HPDE6-E6E7 (cell line): Measurements from ENCODE around the gene ENGASE.
A peak's percentile ranks its signal among the peaks of the same experiment; 100 is the strongest.
"Not testable (repeated sequence)": the region's sequence is repeated elsewhere in the genome, so short reads cannot be mapped to it uniquely, and the experiment has no call there.

Source experiments
- DNase-seq: peaks from one replicate; pipeline ENCODE4 v3.0.0; 2011; ENCODE audit warnings: missing footprints; ENCODE audit errors: extremely low spot score

ENGASE gene, protein sequence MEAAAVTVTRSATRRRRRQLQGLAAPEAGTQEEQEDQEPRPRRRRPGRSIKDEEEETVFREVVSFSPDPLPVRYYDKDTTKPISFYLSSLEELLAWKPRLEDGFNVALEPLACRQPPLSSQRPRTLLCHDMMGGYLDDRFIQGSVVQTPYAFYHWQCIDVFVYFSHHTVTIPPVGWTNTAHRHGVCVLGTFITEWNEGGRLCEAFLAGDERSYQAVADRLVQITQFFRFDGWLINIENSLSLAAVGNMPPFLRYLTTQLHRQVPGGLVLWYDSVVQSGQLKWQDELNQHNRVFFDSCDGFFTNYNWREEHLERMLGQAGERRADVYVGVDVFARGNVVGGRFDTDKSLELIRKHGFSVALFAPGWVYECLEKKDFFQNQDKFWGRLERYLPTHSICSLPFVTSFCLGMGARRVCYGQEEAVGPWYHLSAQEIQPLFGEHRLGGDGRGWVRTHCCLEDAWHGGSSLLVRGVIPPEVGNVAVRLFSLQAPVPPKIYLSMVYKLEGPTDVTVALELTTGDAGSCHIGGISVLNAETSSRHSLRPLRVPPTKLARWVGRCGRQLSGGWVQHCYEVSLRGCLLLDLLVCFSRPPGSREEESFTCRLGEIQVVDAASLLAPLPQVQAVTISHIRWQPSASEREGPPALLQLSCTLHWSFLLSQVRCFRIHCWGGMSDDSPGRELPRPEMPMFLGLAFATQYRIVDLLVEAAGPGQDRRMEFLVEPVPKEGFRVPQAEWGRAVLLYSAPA

DNA sequence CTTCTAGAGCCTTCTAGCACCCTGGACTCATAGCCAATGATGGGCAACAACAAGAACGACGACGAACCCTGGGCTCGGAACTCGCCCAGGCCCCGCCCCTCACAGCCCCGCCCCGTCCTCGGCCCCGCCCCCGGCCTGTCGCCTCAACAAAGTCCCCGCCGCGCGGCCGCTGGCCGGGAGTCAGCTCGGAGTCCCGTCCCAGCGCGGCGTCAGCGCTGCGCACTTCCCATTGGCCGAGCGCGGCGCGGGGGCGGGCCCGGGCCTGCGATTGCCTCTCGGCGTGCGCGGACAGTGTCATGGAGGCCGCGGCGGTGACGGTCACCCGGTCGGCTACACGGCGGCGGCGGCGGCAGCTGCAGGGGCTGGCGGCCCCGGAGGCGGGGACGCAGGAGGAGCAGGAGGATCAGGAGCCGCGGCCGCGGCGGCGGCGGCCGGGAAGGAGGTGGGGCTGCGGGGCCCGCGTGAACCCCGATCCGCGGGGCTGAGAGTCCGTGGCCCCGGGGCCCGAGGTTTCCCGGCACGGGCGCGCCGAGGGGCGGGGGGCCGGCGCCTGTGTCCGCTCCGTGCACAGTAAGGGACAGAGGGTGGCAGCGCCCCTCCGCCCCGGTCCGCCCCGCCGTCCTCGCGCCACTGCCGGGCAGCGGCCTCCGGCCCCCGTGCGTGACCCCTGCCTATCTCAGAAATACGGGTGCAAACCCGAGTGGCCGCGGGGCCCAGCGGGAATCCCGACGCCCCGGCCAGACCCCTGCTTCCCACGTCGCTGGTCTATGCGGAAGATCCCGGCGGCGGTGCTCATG is at the start of gene ENGASE:
TSS of gene ENGASE (plus strand) at position 176 of the 797 bp plus-strand sequence. CDS start at position 297, 121 bp downstream.
- DNase-seq: peak; percentile 97

DNA sequence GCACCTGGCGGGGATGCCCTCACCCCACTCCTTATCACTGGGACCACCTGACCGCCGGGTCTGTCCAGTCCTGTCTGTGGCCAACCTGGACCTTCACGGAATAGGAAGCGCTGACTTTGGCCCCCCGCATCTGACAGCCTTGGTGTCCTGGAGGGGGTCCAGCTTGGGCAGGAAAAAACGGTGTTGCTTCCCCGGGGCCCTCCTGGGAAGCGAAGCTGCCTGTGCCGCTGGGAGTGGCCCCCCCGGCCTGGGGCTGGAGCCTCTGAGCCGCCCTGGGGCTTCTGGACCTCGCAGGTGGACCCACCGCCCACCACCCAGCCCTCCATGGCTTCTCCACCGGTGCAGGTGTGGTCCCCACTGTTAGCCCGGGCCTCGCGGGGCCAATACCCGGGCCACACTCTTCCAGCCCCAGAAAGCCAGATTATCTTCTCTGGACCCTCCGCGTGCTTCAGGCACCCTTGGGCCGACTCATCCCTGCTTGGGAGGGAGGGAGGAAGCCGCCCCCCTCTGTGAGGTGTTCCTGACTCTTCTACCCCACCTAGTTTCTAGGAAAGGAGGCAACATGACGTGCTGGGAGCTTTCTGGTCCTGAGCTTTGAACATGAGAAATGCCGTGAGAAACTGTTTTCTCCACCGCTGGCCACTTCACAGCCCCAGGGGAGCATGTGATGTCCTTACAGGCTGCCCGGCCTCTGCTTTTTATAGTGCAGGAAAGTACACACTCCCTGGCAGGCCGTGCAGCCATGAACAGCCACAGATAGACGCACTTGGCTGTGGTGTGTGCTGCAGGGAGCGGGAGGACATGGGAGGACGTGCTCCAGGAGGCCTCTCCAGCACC is 49.5 kb upstream of the ENGASE start:
- DNase-seq: no peak

DNA sequence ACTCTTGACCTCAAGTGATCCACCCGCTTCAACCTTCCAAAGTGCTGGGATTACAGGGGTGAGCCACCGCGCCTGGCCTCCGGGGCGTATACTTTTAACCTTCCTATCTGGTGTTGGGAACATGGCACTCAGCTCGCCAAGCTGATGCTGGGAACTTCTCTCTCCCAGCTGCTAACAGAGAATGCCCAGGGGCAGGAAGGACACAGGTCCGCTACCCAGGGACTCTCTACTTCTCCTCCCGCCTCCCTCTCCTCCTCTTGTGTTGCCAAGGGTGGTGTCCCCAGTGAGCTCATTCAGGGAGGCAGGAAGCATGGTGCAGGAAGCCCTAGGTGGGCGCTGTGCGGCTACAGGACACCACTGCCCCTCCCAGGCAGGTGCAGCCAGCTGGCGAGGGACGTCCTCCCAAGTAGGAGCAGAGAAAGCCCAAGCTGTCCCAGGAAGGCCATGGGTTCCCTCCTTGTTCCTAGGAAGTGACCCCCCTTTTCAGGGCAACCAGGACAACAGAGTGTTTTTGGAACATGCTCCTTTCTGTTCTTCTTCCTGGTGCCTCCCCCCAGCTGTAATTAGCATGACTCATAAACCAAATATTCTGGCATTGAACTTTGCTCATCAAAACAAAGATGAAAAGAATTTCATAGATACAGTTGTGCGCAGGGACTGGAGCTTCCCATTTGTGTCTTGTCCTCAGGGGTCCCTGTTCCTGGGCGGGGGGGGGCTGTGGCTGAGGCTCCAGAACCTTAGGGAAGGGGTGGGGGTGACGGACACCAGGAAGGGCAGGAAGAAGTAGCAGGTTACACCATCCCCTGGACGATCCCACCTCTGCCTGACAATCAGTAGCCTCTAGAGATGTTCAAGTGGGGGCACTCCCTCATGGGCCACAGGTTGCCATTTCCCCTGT is 48.0 kb upstream of the ENGASE start:
- peak; percentile 46 for DNase-seq

DNA sequence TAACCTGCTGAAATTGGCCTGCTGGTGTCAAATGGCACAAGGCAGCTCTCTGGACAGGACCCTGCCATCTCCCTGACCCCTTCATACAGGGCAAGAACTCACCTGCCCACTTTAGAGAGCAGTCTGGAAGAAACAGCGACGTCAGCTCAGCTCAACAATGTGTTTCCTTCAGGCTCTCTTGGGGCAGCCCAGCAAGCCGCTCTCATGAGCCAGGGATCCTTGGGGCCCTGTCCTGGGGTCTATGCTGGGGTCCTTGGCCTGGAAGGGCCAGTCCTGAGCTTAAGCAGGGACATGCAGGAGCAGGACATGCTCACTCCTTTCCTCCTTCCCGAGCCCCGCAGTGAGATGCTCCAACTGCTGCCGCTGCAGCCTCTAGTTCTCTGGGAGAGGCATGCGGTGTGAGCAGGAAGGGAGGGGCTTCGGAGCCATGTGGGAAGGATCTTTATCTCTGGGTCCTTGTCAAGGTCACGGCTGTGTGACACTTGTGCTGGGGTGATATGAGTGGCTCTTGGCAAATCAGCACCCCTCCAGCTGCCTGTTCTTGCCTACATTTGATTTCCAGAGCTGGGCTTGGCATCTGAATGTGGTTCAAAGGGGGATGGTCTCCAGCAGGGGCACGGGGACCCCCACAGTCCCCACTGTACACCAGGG is 47.2 kb upstream of the ENGASE start:
- no peak for DNase-seq

DNA sequence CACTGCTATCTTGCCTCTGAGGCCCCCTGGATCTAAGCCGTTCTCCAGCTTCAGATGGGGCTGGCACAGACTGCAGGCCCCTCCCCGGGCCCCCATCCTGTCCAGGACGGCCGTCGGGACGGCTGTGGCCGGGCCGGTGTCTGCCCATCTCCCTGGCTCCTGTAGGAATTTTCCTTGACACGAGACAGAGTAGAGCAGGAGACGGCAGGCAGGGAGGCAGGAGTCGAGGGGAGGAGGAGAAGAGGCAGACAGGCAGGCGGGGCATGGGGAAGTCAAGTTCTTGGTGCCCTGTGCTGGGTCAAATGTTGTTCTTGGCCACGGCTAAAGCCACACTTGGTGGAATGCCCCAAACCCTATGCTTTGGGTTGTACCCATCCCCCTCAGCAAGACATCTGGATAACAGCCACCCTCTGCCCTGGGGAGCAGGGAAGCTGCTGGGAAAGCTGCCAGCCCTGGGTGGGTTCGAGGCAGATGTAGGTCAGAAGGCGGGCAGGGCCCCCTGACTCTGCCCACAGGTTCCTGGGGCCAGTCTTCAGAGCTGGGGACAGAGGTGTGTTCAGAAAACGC is 46.6 kb upstream of the ENGASE start:
- DNase-seq: no peak

DNA sequence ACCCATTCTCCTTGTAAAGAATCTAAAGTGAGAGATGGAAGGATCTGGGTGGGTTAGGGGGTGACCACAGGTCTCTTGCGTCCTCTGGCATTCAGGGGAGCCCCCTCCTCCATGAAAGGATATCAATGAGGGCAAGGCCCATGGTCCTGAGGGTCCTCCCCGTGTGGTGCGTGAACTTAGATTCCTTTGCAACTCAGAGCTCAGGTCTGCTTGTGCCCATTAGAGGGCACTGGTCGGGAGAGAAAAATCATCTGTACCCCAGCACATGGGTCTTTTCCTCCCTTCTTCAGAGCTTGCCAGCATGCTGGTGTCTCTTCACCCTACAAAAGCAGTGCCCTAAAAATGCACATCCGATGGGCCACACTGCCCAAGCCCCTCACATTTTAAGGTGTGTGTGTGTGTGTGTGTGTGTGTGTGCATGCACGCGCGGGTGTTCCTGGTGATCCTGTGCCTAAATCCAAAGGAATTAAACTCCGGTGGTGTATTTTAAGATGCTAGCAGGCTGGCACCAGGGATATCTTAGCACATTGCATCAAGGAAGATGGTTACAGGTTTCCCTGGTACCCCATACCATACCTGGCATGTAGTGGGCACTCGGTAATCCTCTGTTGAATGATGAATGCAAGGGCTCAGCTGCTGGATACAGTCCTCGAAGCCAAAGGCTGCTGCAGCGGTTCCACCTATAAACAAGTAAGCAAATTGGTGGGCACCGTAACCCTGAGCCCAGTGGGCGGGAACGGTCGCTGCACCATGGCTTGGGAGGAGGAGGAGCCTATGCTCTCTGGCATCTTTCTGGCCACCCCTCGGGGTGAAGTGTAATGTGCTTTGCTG is 45.9 kb upstream of the ENGASE start:
- no peak for DNase-seq

DNA sequence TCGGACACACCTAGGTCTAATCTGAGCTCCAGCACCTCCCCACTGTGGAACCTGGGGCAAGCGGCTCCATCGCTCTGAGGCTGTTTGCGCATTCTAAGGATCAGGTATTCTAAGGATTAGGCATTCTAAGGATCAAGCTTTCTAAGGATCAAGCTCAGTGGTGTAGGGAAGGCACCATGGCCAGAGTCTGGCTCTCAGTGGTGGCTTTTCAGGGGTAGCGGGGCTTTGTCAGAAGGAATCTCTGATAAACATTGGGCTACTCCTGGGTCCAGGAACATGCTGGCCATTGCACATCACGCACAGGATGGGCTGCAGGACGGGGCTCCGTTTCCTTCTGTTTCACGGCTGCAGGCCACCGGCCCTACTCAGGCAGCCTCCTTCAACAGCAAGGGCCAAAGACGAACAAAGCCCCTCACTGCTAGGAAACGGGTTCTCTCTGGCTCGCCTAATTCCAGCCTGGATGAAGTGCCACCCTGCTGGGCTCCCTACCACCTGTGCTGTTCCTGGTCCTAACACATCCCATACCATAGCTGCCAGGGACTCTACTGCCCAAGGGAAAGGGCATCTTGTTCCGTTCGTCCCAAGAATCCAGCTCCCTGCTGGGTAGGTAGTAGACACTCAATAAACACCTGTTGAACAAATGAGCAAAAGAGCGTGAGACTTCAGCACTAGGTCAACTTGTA is 45.2 kb upstream of the ENGASE start:
- no peak for DNase-seq

DNA sequence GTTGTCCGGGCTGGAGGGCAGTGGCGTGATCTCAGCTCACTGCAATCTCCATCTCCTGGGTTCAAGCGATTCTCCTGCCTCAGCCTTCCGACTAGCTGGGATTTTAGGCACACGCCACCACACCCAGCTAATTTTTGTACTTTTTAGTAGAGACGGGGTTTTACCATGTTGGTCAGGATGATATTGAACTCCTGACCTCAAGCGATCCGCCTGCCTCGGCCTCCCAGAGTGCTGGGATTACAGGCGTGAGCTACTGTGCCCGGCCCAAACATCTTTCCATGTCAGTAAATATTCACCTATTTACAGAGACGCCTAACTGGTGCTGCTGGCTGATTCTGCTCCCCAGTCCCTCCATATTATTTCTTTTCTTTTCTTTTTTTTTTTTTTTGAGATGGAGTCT is 44.0 kb upstream of the ENGASE start:
- not testable (repeated sequence) for DNase-seq

DNA sequence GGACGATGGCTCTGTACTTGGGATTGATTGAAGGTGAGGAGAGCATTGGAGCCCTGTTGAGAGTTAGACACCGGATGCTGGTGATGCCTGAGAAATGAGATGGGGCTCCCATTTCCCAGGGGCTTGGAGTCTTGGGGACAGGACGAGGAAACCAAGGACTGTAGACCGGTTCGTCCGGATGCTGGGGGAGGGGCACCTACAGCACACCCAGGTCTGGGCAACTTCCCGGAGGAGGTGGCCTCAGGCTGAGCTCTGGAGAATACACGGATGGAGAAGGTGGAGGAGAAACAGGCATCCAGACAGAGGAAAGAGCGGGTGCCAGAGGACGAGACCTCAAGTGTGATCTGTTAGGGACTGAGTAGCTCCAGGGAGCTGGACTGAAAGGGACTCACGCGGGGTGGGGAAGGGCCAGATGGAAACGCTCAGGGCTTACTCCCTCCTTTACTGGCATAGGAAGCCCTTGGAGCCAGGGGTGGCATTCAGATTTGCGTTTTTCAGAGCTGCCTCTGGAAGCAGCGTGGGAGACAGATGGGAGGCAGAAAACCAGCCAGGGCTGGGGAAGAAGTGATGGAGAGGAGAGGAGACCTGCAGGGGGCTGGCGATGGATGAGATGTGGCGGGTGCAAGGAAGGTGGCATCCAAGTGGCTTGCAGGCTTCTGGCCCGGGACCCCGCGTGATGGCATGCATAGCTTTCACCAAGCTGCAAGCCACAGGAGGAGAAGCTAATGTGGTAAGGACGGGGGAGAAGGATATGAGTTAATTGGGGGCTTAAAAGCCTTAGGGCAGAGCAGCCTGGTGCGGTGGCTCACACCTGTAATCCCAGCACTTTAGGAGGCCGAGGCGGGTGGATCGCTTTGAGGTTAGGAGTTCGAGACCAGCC is 42.4 kb upstream of the ENGASE start:
- DNase-seq: no peak

DNA sequence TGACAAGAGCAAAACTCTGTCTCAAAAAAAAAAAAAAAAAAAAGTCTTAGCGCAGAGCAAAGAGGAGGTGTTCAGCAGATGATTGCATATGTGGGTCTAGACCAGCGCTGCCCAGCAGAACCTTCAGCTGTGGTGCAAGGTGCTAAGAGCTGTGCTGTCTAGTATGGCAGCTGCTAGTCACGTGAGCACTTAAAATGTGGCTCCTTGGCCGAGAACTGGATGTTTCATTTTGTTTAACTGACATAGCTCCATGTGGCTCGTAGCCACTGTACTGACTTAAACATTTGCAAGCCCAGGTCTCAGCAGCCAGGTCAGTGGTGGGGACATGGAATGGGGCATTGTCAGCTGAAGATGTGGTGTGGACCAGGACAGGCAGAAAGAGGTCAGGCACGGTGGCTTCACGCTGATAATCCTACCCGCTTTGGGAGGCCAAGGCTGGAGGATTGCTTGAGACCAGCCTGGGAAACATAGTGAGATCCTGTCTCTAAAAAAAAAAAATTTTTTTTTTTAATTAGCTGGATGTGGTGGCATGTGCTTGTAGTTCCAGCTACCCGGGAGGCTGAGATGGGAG is 41.5 kb upstream of the ENGASE start:
- no peak for DNase-seq

DNA sequence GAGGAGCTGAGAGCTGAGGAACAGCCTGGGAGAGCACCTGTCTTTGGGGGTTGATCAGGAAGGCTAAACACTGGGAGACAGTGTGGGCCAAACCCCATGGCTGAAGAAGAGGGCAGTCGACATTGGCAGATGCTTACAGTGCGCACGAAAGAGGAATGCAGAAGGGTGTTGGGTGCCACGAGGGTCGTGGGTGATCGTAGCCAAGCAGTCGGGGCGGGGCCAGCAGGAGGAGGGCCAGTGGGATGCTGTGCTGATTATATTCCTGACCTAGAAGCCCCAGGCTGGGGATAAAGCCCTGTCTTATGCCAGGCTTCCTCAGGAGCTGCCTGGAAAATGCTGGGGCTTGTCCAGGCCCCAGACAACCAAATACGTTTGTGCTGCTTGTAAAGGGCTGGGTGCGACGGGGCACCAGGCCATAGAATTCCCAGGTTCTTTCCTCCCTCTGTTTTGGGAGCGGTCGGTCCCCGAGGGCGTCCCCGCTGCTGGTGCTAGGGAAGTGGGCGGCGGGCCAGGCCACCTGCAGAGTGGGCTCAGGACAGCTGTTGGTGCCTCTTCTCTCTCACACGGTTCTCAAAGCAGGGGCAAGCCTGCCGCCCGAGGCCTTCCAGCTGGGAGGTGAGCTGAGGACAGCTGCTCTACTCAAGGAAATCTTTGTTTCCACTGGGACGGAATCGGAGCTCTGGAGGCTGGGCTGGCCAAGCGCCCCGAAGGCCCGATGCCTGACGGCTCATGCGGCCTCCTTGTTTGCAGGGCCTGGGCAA is 40.7 kb upstream of the ENGASE start:
- DNase-seq: no peak

DNA sequence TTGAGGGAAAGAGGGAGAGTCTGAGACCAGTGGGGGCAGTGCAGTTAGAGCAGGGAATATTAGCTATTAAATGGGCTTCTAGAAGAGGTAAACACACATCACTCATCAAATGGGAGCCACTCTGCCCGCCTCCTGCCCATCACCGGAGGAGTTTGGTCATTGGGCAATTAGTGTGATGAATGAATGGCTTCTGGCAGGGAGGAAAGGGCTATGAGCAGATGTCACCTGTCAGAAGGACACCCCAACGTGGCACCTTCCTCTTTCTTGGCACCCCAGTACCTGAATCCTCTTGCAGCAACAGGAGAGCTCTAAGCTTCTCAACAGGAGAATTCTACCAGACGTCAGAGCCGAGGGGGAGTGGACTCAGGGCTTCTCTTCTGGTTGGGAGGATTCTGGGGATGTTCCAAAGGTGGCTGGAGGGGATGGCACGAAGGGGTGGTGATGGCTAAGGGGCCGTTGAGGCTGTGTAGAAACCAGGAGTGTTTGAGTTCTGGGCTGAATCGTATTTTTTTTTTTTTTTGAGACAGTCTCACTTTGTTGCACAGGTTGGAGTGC is 39.6 kb upstream of the ENGASE start:
- no peak for DNase-seq

DNA sequence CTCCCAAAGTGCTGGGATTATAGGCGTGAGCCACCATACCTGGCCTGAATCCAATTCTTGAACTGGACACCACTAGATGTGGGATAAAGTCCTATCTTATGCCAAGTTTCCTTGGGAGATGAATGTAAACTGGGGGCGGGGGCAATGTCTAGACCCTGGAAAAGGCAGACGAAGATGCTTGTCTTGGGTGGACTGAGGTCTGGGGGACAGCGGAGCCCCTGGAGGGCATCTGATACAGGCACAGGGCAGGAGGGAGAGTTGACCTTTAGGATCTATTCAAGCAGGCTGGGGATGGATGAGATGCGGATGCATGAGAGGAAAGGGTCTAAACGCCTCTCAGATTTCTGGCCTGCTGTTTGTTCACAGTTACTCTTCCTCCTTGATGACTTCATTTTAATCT is 38.9 kb upstream of the ENGASE start:
- DNase-seq: no peak

DNA sequence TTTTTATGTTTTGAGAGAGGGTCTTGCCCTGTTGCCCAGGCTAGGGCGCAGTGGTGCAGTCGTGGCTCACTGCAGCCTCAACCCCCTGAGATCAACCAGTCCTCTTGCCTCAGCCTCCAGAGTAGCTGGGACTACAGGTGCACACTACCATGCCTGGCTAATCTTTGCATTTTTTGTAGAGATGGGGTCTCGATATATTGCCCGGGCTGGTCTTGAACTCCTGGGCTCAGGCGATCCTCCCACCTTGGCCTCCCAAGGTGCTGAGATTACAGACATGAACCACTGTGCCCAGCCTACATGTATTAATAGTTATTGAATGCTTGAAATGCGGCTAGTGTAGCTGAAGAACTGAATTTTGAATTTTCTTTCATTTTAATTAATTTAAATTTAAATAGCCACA is 38.4 kb upstream of the ENGASE start:
- no peak for DNase-seq

DNA sequence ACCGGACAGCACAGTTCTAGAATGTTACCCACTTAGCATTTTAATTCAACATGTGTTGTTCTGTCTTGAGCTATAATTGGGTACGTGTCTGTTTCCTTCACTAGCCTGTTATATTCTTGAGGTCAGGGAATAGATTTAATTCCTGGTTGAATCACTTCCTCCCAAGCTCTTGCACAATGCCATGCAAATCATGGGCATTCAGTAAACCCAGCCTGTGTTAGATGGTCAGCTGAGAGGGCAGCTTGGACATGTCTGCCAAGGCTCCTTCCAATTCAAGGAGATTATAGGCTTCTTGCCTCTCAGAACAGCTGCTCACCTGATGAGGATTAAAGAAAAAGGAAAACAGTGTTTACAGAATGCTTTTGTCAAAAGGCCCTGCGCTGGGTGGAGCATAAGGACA is 38.0 kb upstream of the ENGASE start:
- peak; percentile 88 for DNase-seq
